Inferior parietal cortex (tissue), 1 donor: Measurements from ENCODE around the gene TTC32.

Experiments
- DNase-seq: peaks from one replicate; pipeline ENCODE4 v3.0.0-alpha.2; 2016; ENCODE audit errors: extremely low spot score

TTC32 gene

GRCh38 chr2:19850056-19851050 is 51.4 kb downstream of the TTC32 start:
- no peak for DNase-seq

GRCh38 chr2:19848952-19849351 is 52.8 kb downstream of the TTC32 start:
- DNase-seq = no peak

- no peak for DNase-seq
Observed at GRCh38 chr2:19848029-19848750, 53.6 kb downstream of the TTC32 start.

- DNase-seq = no peak
Observed at GRCh38 chr2:19847486-19847885, 54.3 kb downstream of the TTC32 start.
